ENCODE data around the gene TANGO2. TPM values are rescaled to one million over a fixed set of nuclear protein-coding genes. Genes with fewer than 3 reads are reported as not detected.

Gene TANGO2
- total and polyA plus RNA-seq, 7 experiments from 2014 or later, result 20.0 to 43.1 (median 38.6) TPM

GRCh38 chr22:20089226-20089976, 68.5 kb downstream of the TANGO2 start:
- H3K9me3 ChIP-seq (ENCODE audit: control insufficient read depth in 2 of 3, low read length in 3 of 3), result no peaks in the 10 kb centered on the region
- Mint-ChIP-seq H3K36me3 (peaks cover 16 to 78% (median 36%) of the 10 kb centered on the region in 5 donors), H3K27me3 (no peaks in the 10 kb centered on the region), H3K9me3 (peaks cover 0 to 1% (median 0%) of the 10 kb centered on the region in 11 donors), H3K4me1 (peaks cover 4 to 31% (median 13%) of the 10 kb centered on the region in 7 donors), H3K4me3 (no peak overlapping the region), H3K27ac (peak overlapping the region in 3 of 9 donors; percentile 3 to 51 (median 29))
- ChIA-PET CTCF (interaction anchor here (0.9 kb wide), 1 partner anchor 10 kb away, joined by 3 read pairs; no protein-coding TSS in a partner anchor), POLR2A (no interaction called here)
- intact Hi-C loops (cut with micrococcal nuclease), result no loop called here
- DNase-seq (no peak), ATAC-seq (no peak)
- H3K36me3 ChIP-seq (ENCODE audit: control insufficient read depth in 2 of 3, insufficient read depth in 3 of 3, low read length in 3 of 3), result peaks cover 16 to 90% (median 29%) of the 10 kb centered on the region in 3 experiments
- H3K4me1 ChIP-seq (ENCODE audit: control insufficient read depth in 2 of 2, insufficient read depth in 2 of 2, low read length in 2 of 2), result peaks cover 0 to 65% of the 10 kb centered on the region in 2 donors
- H3K4me3 ChIP-seq (ENCODE audit: low read length), result no peak overlapping the region
- H3K27me3 ChIP-seq (ENCODE audit: control insufficient read depth in 2 of 2, insufficient read depth in 2 of 2, low read length in 2 of 2), result no peaks in the 10 kb centered on the region
- H3K27ac ChIP-seq (ENCODE audit: low read depth, low read length), result no peak overlapping the region

DNA sequence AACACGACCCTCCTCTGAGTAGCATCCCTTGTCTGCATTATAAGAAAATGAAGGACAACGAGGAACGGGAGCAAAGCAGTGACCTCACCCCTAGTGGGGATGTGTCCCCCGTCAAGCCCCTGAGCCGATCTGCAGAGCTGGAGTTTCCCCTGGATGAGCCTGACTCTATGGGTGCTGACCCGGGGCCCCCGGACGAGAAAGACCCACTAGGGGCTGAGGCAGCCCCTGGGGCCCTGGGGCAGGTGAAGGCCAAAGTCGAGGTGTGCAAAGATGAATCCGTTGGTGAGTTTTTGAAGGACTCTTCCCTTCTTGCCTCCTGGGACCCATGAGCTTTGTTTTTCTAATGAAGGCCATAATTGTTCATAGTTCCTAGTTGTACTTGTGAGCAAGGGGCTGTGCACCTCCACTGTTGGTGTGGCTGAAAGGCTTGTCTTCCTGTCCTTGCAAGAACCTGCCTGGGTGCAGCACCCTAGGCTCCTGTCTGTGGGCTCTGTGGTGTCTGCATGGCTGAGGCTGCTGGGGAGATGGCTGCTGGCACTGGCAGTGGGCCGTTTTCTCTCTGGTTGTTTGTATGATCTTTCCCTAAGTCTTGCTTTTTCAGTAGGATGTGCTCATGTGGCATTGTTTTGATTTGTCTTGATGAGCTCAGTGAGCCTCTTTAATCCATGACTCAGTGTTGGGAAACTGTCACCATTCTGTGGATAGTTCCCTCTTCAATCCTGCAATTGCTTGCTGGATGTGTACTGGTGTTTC, 69.2 kb downstream of the TANGO2 start:
- H3K4me1 ChIP-seq (ENCODE audit: control insufficient read depth in 2 of 2, insufficient read depth in 2 of 2, low read length in 2 of 2), result peaks cover 0 to 65% of the 10 kb centered on the region in 2 donors
- Mint-ChIP-seq H3K27me3 (no peaks in the 10 kb centered on the region), H3K9me3 (no peaks in the 10 kb centered on the region), H3K4me3 (no peak overlapping the region), H3K27ac (peak overlapping the region in 1 of 9 donors; percentile 3), H3K36me3 (peaks cover 16 to 84% (median 36%) of the 10 kb centered on the region in 5 donors), H3K4me1 (peaks cover 0 to 27% (median 8%) of the 10 kb centered on the region in 7 donors)
- ATAC-seq (no peak), DNase-seq (no peak)
- H3K27me3 ChIP-seq (ENCODE audit: control insufficient read depth in 2 of 2, insufficient read depth in 2 of 2, low read length in 2 of 2), result no peaks in the 10 kb centered on the region
- ChIA-PET POLR2A (no interaction called here), CTCF (no interaction called here)
- H3K9me3 ChIP-seq (ENCODE audit: control insufficient read depth in 2 of 3, low read length in 3 of 3), result no peaks in the 10 kb centered on the region
- intact Hi-C loops (cut with micrococcal nuclease), result no loop called here
- peaks cover 16 to 97% (median 36%) of the 10 kb centered on the region in 3 experiments for H3K36me3 ChIP-seq (ENCODE audit: control insufficient read depth in 2 of 3, insufficient read depth in 3 of 3, low read length in 3 of 3)
- H3K27ac ChIP-seq (ENCODE audit: low read depth, low read length), result no peak overlapping the region
- no peak overlapping the region for H3K4me3 ChIP-seq (ENCODE audit: low read length)

GRCh38 chr22:20090730-20091240, 69.9 kb downstream of the TANGO2 start:
- peaks cover 14 to 99% (median 43%) of the 10 kb centered on the region in 3 experiments for H3K36me3 ChIP-seq (ENCODE audit: control insufficient read depth in 2 of 3, insufficient read depth in 3 of 3, low read length in 3 of 3)
- POLR2A ChIA-PET, result interaction anchor here (0.8 kb wide), 1 partner anchor 17 kb away, joined by 4 read pairs; no protein-coding TSS in a partner anchor

GRCh38 chr22:20091690-20092476, 71.0 kb downstream of the TANGO2 start:
- Mint-ChIP-seq H3K27me3 (no peaks in the 10 kb centered on the region), H3K4me1 (peaks cover 0 to 13% (median 9%) of the 10 kb centered on the region in 7 donors), H3K9me3 (peaks cover 0 to 2% (median 0%) of the 10 kb centered on the region in 11 donors), H3K4me3 (no peak overlapping the region), H3K27ac (no peak overlapping the region), H3K36me3 (peaks cover 10 to 86% (median 46%) of the 10 kb centered on the region in 5 donors)
- H3K36me3 ChIP-seq (ENCODE audit: control insufficient read depth in 2 of 3, insufficient read depth in 3 of 3, low read length in 3 of 3), result peaks cover 13 to 99% (median 45%) of the 10 kb centered on the region in 3 experiments
- intact Hi-C loops (cut with micrococcal nuclease), result no loop called here
- H3K9me3 ChIP-seq (ENCODE audit: control insufficient read depth in 2 of 3, low read length in 3 of 3), result no peaks in the 10 kb centered on the region
- H3K4me3 ChIP-seq (ENCODE audit: low read length), result no peak overlapping the region
- H3K27me3 ChIP-seq (ENCODE audit: control insufficient read depth in 2 of 2, insufficient read depth in 2 of 2, low read length in 2 of 2), result no peaks in the 10 kb centered on the region
- peaks cover 0 to 54% of the 10 kb centered on the region in 2 donors for H3K4me1 ChIP-seq (ENCODE audit: control insufficient read depth in 2 of 2, insufficient read depth in 2 of 2, low read length in 2 of 2)
- CTCF ChIA-PET, result interaction anchor here (0.6 kb wide), 1 partner anchor 653 kb away, joined by 4 read pairs; no protein-coding TSS in a partner anchor
- DNase-seq (no peak), ATAC-seq (peak; percentile 26)
- POLR2A ChIA-PET, result interaction anchor here (0.8 kb wide), 1 partner anchor 15 kb away, joined by 4 read pairs; no protein-coding TSS in a partner anchor
- H3K27ac ChIP-seq (ENCODE audit: low read depth, low read length), result no peak overlapping the region

More at GRCh38 chr22:20090730-20091240, 69.9 kb downstream of the TANGO2 start:
- no peaks in the 10 kb centered on the region for H3K9me3 ChIP-seq (ENCODE audit: control insufficient read depth in 2 of 3, low read length in 3 of 3)
- no peaks in the 10 kb centered on the region for H3K27me3 ChIP-seq (ENCODE audit: control insufficient read depth in 2 of 2, insufficient read depth in 2 of 2, low read length in 2 of 2)
- no peak for ATAC-seq
- H3K27ac Mint-ChIP-seq, result peak overlapping the region in 1 of 9 donors; percentile 75
- no peak overlapping the region for H3K4me3 ChIP-seq (ENCODE audit: low read length)
- DNase-seq, result no peak
- H3K4me1 Mint-ChIP-seq, result peaks cover 0 to 21% (median 8%) of the 10 kb centered on the region in 7 donors
- H3K27ac ChIP-seq (ENCODE audit: low read depth, low read length), result no peak overlapping the region
- peaks cover 16 to 84% (median 42%) of the 10 kb centered on the region in 5 donors for H3K36me3 Mint-ChIP-seq
- H3K27me3 Mint-ChIP-seq, result no peaks in the 10 kb centered on the region
- intact Hi-C loops (cut with micrococcal nuclease), result no loop called here
- H3K4me1 ChIP-seq (ENCODE audit: control insufficient read depth in 2 of 2, insufficient read depth in 2 of 2, low read length in 2 of 2), result peaks cover 0 to 64% of the 10 kb centered on the region in 2 donors
- CTCF ChIA-PET, result interaction anchor here (0.6 kb wide), 1 partner anchor 652 kb away, joined by 4 read pairs; no protein-coding TSS in a partner anchor
- no peaks in the 10 kb centered on the region for H3K9me3 Mint-ChIP-seq
- H3K4me3 Mint-ChIP-seq, result no peak overlapping the region

GRCh38 chr22:20092477-20092854, 71.6 kb downstream of the TANGO2 start:
- Histone ChIP-seq H3K4me1 (ENCODE audit: control insufficient read depth in 2 of 2, insufficient read depth in 2 of 2, low read length in 2 of 2) (peaks cover 0 to 48% of the 10 kb centered on the region in 2 donors), H3K9me3 (ENCODE audit: control insufficient read depth in 2 of 3, low read length in 3 of 3) (no peaks in the 10 kb centered on the region), H3K27ac (ENCODE audit: low read depth, low read length) (no peak overlapping the region), H3K36me3 (ENCODE audit: control insufficient read depth in 2 of 3, insufficient read depth in 3 of 3, low read length in 3 of 3) (peaks cover 11 to 97% (median 45%) of the 10 kb centered on the region in 3 experiments), H3K4me3 (ENCODE audit: low read length) (no peak overlapping the region), H3K27me3 (ENCODE audit: control insufficient read depth in 2 of 2, insufficient read depth in 2 of 2, low read length in 2 of 2) (no peaks in the 10 kb centered on the region)
- H3K4me3 Mint-ChIP-seq, result no peak overlapping the region
- H3K9me3 Mint-ChIP-seq, result peaks cover 0 to 5% (median 0%) of the 10 kb centered on the region in 11 donors
- no peaks in the 10 kb centered on the region for H3K27me3 Mint-ChIP-seq
- intact Hi-C loops (cut with micrococcal nuclease), result no loop called here
- H3K4me1 Mint-ChIP-seq, result peaks cover 0 to 17% (median 7%) of the 10 kb centered on the region in 7 donors
- ChIA-PET CTCF (no interaction called here), POLR2A (no interaction called here)
- no peak for ATAC-seq
- H3K27ac Mint-ChIP-seq, result no peak overlapping the region
- peaks cover 13 to 86% (median 46%) of the 10 kb centered on the region in 5 donors for H3K36me3 Mint-ChIP-seq
- DNase-seq, result no peak
